Transverse colon (tissue), 4 donors: ENCODE measurements around the gene GSKIP. TPM values are rescaled to one million over a fixed set of nuclear protein-coding genes. Genes with fewer than 3 reads are reported as not detected.

ENCODE experiments used
- DNase-seq: peaks from one replicate; pipeline ENCODE4 v3.0.0-alpha.2; 2019
- H3K27ac ChIP-seq, 4 donors: fragments of 200-600 bp; sonication (generic); 2 replicates each; pipeline ENCODE4 v1.5.1; 2016 to 2018; ENCODE audit warnings: inconsistent platforms in 4 of 4
- H3K27me3 ChIP-seq: fragments of 200-600 bp; sonication (generic); 2 replicates; pipeline ENCODE4 v1.5.1; 2017; ENCODE audit warnings: inconsistent platforms
- H3K36me3 ChIP-seq, 4 donors: fragments of 200-600 bp; sonication (generic); 2 replicates each; pipeline ENCODE4 v1.5.1; 2017 to 2019; ENCODE audit warnings: inconsistent platforms in 4 of 4
- H3K4me1 ChIP-seq, 4 donors: fragments of 200-600 bp; sonication (generic); 2 replicates each; pipeline ENCODE4 v1.5.1; 2017 to 2020; ENCODE audit warnings: inconsistent platforms in 4 of 4
- H3K4me3 ChIP-seq, 4 donors: fragments of 200-600 bp; sonication (generic); 1 replicate in 1 of 4; 2 replicates in 3 of 4; pipeline versions ENCODE4 v1.5.1 to v1.6.1; 2017 to 2019; ENCODE audit warnings: inconsistent platforms in 4 of 4
- H3K9me3 ChIP-seq, 2 donors: fragments of 200-600 bp; sonication (generic); 2 replicates each; pipeline ENCODE4 v1.5.1; 2017 to 2019; ENCODE audit warnings: inconsistent platforms in 2 of 2
- CTCF ChIP-seq, 5 experiments: fragments of 200-600 bp in 3 of 5; fragments of 450-650 bp in 2 of 5; sonication (generic) in 3 of 5; IDR thresholded peaks; 1 replicate in 2 of 5; 2 replicates in 3 of 5; pipeline ENCODE4 v1.5.1; 2016 to 2017; ENCODE audit warnings: antibody characterized with exemption in 5 of 5, inconsistent platforms in 3 of 5, mild to moderate bottlenecking in 2 of 5, moderate library complexity in 1 of 5
- EP300 ChIP-seq: sonication (generic); formaldehyde crosslinking; IDR thresholded peaks from one replicate; pipeline ENCODE4 v1.6.1; 2017; ENCODE audit warnings: antibody characterized with exemption, low read depth
- POLR2A ChIP-seq: fragments of 450-650 bp; IDR thresholded peaks from one replicate; pipeline ENCODE4 v1.6.1; 2016; ENCODE audit warnings: antibody characterized with exemption, mild to moderate bottlenecking, moderate library complexity
- POLR2AphosphoS5 ChIP-seq, 3 donors: sonication (generic); formaldehyde crosslinking; IDR thresholded peaks; one replicate each; pipeline ENCODE4 v1.6.1; 2016; ENCODE audit warnings: antibody characterized with exemption in 3 of 3
- WGBS, 2 donors: methylation state at CpG; one replicate each; pipeline ENCODE4 v1.1.5; 2018; ENCODE audit warnings: low coverage in 1 of 2; 5-methylcytosine and 5-hydroxymethylcytosine counted together
- in situ Hi-C, 4 donors: fragments of 200-750 bp; cut with MboI; loops; one replicate each; pipeline versions ENCODE4 v1.15.0 to v1.15.1; 2017; ENCODE audit warnings: low sequenced_read_pairs in 3 of 4, low pct_ligation_motif_present in 1 of 4, low pct_unique_long_range_greater_than_20kb in 1 of 4
- intact Hi-C: fragments of 100-400 bp; cut with DNase I; formaldehyde crosslinking; loops from one replicate; pipeline ENCODE4 v1.15.1; 2023; ENCODE audit warnings: low total_unique reads
- total RNA-seq, 4 donors: library from RNA; depleted of rRNA; stranded (reverse); fragments of >200 nt; gene quantifications; one replicate each; pipeline ENCODE4 v1.1.0, GENCODE V29; 2016

GSKIP gene
- total RNA-seq, 4 donors from 2014 or later: 41.0 to 151 (median 64.9) TPM

GRCh38 chr14:96376093-96376492, 12.8 kb downstream of the GSKIP start:
- DNase-seq: peak; percentile 35
- peaks cover 0 to 1% (median 0%) of the 10 kb centered on the region in 4 donors for H3K36me3 ChIP-seq
- intact Hi-C loops: no loop called here
- 74 to 83% methylated on average over 3 of the region's 3 CpGs for WGBS, 2 donors
- H3K27me3 ChIP-seq: no peaks in the 10 kb centered on the region
- H3K27ac ChIP-seq: peak overlapping the region; percentile 22 to 45 (median 28)
- H3K9me3 ChIP-seq: no peaks in the 10 kb centered on the region
- TF ChIP-seq EP300 (no peak), POLR2AphosphoS5 (IDR thresholded peaks at IDR 0.05) (no peak), POLR2A (no peak), CTCF (IDR thresholded peaks at IDR 0.05) (no peak)
- no peak overlapping the region for H3K4me3 ChIP-seq
- in situ Hi-C loops: no loop called here
- peaks cover 0 to 5% (median 2%) of the 10 kb centered on the region in 4 donors for H3K4me1 ChIP-seq

- Histone ChIP-seq H3K27ac (no peak overlapping the region), H3K4me1 (peaks cover 0 to 4% (median 1%) of the 10 kb centered on the region in 4 donors), H3K9me3 (no peaks in the 10 kb centered on the region), H3K4me3 (no peak overlapping the region), H3K27me3 (no peaks in the 10 kb centered on the region), H3K36me3 (peaks cover 0 to 28% (median 10%) of the 10 kb centered on the region in 4 donors)
- TF ChIP-seq POLR2A (no peak), POLR2AphosphoS5 (IDR thresholded peaks at IDR 0.05) (no peak), CTCF (IDR thresholded peaks at IDR 0.05) (no peak), EP300 (no peak)
- 85 to 86% methylated on average over 1 to 3 of the region's 3 CpGs for whole genome bisulfite sequencing, 2 donors
- in situ Hi-C loops (no loop called here), intact Hi-C loops (no loop called here)
- DNase-seq: no peak
Measured at GRCh38 chr14:96380735-96381134, 17.4 kb downstream of the GSKIP start.

GRCh38 chr14:96383445-96383844, 20.1 kb downstream of the GSKIP start:
- Histone ChIP-seq H3K27ac (no peak overlapping the region), H3K4me1 (no peaks in the 10 kb centered on the region), H3K27me3 (no peaks in the 10 kb centered on the region), H3K36me3 (peaks cover 0 to 36% (median 12%) of the 10 kb centered on the region in 4 donors), H3K9me3 (no peaks in the 10 kb centered on the region), H3K4me3 (no peak overlapping the region)
- no peak for TF ChIP-seq POLR2AphosphoS5 (IDR thresholded peaks at IDR 0.05)
- TF ChIP-seq POLR2A: no peak
- no peak for TF ChIP-seq EP300
- TF ChIP-seq CTCF (IDR thresholded peaks at IDR 0.05): no peak
- intact Hi-C loops: no loop called here
- DNase-seq: no peak
- in situ Hi-C loops: no loop called here
- whole genome bisulfite sequencing, 2 donors: 80 to 87% methylated on average over 2 of the region's 2 CpGs

- intact Hi-C loops: no loop called here
- H3K36me3 ChIP-seq: peaks cover 0 to 36% (median 12%) of the 10 kb centered on the region in 4 donors
- no peaks in the 10 kb centered on the region for H3K27me3 ChIP-seq
- in situ Hi-C loops: no loop called here
- TF ChIP-seq POLR2AphosphoS5 (IDR thresholded peaks at IDR 0.05) (no peak), CTCF (IDR thresholded peaks at IDR 0.05) (no peak), POLR2A (no peak), EP300 (no peak)
- no peak overlapping the region for H3K4me3 ChIP-seq
- no peaks in the 10 kb centered on the region for H3K9me3 ChIP-seq
- 45 to 47% methylated on average over 1 of the region's 1 CpG for WGBS, 2 donors
- no peak overlapping the region for H3K27ac ChIP-seq
- no peak for DNase-seq
- H3K4me1 ChIP-seq: no peaks in the 10 kb centered on the region
Measured at GRCh38 chr14:96384053-96384452, 20.7 kb downstream of the GSKIP start.
